Keratinocyte (primary cell): Measurements from ENCODE around the gene ABLIM2. TPM values are rescaled to one million over a fixed set of nuclear protein-coding genes. Genes with fewer than 3 reads are reported as not detected.

ENCODE experiments used
- DNase-seq: peaks from one replicate; pipeline ENCODE4 v3.0.0-alpha.2; 2011; ENCODE audit warnings: low read depth, missing footprints, low spot score
- FAIRE-seq: peaks from 2 replicates; lab custom pipeline; 2011; peaks lifted over from hg19 to GRCh38; lab: Jason Lieb, UNC
- H2AFZ ChIP-seq: 2 replicates; pipeline ENCODE4 v1.6.0; 2012; ENCODE audit warnings: low read length, control low read depth, inconsistent platforms; ENCODE audit not compliant: control insufficient read depth
- H3K27ac ChIP-seq: 2 replicates; pipeline ENCODE4 v1.5.1; 2011; ENCODE audit warnings: low read length; ENCODE audit not compliant: control insufficient read depth, insufficient read depth
- H3K27me3 ChIP-seq: 3 replicates; pipeline ENCODE4 v1.6.0; 2011; ENCODE audit warnings: low read length; ENCODE audit not compliant: control insufficient read depth, insufficient read depth; ENCODE audit errors: extremely low read depth
- H3K36me3 ChIP-seq, 2 experiments: 2 replicates in 1 of 2; 3 replicates in 1 of 2; pipeline ENCODE4 v1.5.1; 2011; ENCODE audit warnings: low read length in 2 of 2, mild to moderate bottlenecking in 1 of 2; ENCODE audit not compliant: control insufficient read depth in 2 of 2, insufficient read depth in 2 of 2; ENCODE audit errors: extremely low read depth in 1 of 2
- H3K4me1 ChIP-seq: 3 replicates; pipeline ENCODE4 v1.5.1; 2011; ENCODE audit warnings: low read length; ENCODE audit not compliant: control insufficient read depth, insufficient read depth; ENCODE audit errors: extremely low read depth
- H3K4me2 ChIP-seq: 3 replicates; pipeline ENCODE4 v1.6.0; 2011; ENCODE audit warnings: low read depth, low read length; ENCODE audit not compliant: control insufficient read depth, insufficient read depth; ENCODE audit errors: extremely low read depth
- H3K4me3 ChIP-seq, 3 experiments: fragments of 200-600 bp in 1 of 3; sonication (generic) in 1 of 3; 2 replicates in 2 of 3; 3 replicates in 1 of 3; pipeline ENCODE4 v1.5.1; 2011 to 2016; ENCODE audit warnings: low read length in 3 of 3, mild to moderate bottlenecking in 3 of 3, control low read depth in 2 of 3, inconsistent platforms in 1 of 3, low read depth in 1 of 3, mixed read lengths in 1 of 3, mixed run types in 1 of 3, moderate library complexity in 1 of 3; ENCODE audit not compliant: control insufficient read depth in 2 of 3, insufficient read depth in 2 of 3; ENCODE audit errors: extremely low read depth in 1 of 3
- H3K79me2 ChIP-seq: 2 replicates; pipeline ENCODE4 v1.6.0; 2012; ENCODE audit warnings: low read length; ENCODE audit not compliant: control insufficient read depth, insufficient read depth
- H3K9ac ChIP-seq: 3 replicates; pipeline ENCODE4 v1.6.0; 2011; ENCODE audit warnings: low read length; ENCODE audit not compliant: control insufficient read depth, insufficient read depth; ENCODE audit errors: extremely low read depth
- H3K9me1 ChIP-seq: 3 replicates; pipeline ENCODE4 v1.6.0; 2011; ENCODE audit warnings: low read length; ENCODE audit not compliant: control insufficient read depth, insufficient read depth; ENCODE audit errors: extremely low read depth
- H3K9me3 ChIP-seq: 2 replicates; pipeline ENCODE4 v1.5.1; 2012; ENCODE audit warnings: low read depth, low read length; ENCODE audit not compliant: control insufficient read depth
- H4K20me1 ChIP-seq: 3 replicates; pipeline ENCODE4 v1.6.0; 2011; ENCODE audit warnings: low read length; ENCODE audit not compliant: control insufficient read depth, insufficient read depth; ENCODE audit errors: extremely low read depth
- CTCF ChIP-seq, 3 experiments: IDR thresholded peaks in 1 of 3; conservative IDR thresholded peaks in 1 of 3; optimal IDR thresholded peaks in 1 of 3; 2 replicates in 2 of 3; 3 replicates in 1 of 3; pipeline versions ENCODE3 to v1.5.1; 2011; ENCODE audit warnings: low read length in 3 of 3, mild to moderate bottlenecking in 3 of 3, moderate library complexity in 2 of 3, control low read depth in 1 of 3, inconsistent platforms in 1 of 3; ENCODE audit not compliant: insufficient read depth in 2 of 3; ENCODE audit errors: extremely low read depth in 1 of 3
- EZH2 ChIP-seq: IDR thresholded peaks from one replicate; pipeline ENCODE4 v1.6.1; 2012; ENCODE audit warnings: inconsistent platforms, mild to moderate bottlenecking, low read length, moderate library complexity
- dilution Hi-C: fragments of 300-500 bp; cut with MboI; formaldehyde crosslinking; loops from one replicate; pipeline ENCODE4 v1.7.0; 2020; ENCODE audit warnings: low sequenced_read_pairs; ENCODE audit not compliant: extremely low pct_ligation_motif_present
- polyA plus RNA-seq, 5 experiments: library from polyadenylated mRNA; depleted of rRNA in 3 of 5; stranded (reverse) in 3 of 5; stranded (forward) in 1 of 5; unstranded in 1 of 5; fragments of >200 nt; gene quantifications; 1 replicate in 1 of 5; 2 replicates in 3 of 5; 3 replicates in 1 of 5; pipeline versions ENCODE4 v1.2.1 to v1.2.3, GENCODE V29; 2011 to 2012; ENCODE audit warnings: missing spikeins in 2 of 5, low read depth in 1 of 5, low replicate concordance in 1 of 5

ABLIM2 gene
- polyA plus RNA-seq, 1 donor (not counting 4 experiments of a cell fraction or from before 2014, with no cell fraction given), result 0.94 TPM

GRCh38 chr4:7971881-7972500 lies 186.6 kb downstream of the ABLIM2 start:
- H3K27ac ChIP-seq, result peak overlapping the region; percentile 83
- H3K4me2 ChIP-seq, result peak overlapping the region; percentile 64
- H3K4me1 ChIP-seq, result peaks cover 67% of the 10 kb centered on the region
- TF ChIP-seq CTCF (optimal IDR thresholded peaks at IDR 0.05 in 1 of 3, IDR thresholded peaks at IDR 0.05 in 1 of 3, conservative IDR thresholded peaks at IDR 0.05 in 1 of 3; ENCODE audit: extremely low read depth in 1 of 3, insufficient read depth in 2 of 3, low read length in 3 of 3) (no peak), EZH2 (no peak)
- DNase-seq (peak; percentile 95), FAIRE-seq (no peak)
- peak overlapping the region in 1 of 3 experiments; percentile 25 for H3K4me3 ChIP-seq
- H3K27me3 ChIP-seq, result no peaks in the 10 kb centered on the region
- H3K79me2 ChIP-seq, result no peaks in the 10 kb centered on the region
- peak overlapping the region; percentile 63 for H3K9ac ChIP-seq
- dilution Hi-C loops, result no loop called here
- no peak overlapping the region for H2AFZ ChIP-seq
- no peaks in the 10 kb centered on the region for H3K9me3 ChIP-seq
- H3K36me3 ChIP-seq, result no peaks in the 10 kb centered on the region
- no peaks in the 10 kb centered on the region for H3K9me1 ChIP-seq
- H4K20me1 ChIP-seq, result no peaks in the 10 kb centered on the region

GRCh38 chr4:7971159-7971631 lies 187.4 kb downstream of the ABLIM2 start:
- Histone ChIP-seq H3K9me1 (no peaks in the 10 kb centered on the region), H3K36me3 (no peaks in the 10 kb centered on the region), H3K27ac (no peak overlapping the region), H2AFZ (no peak overlapping the region), H3K4me3 (no peak overlapping the region), H3K79me2 (no peaks in the 10 kb centered on the region), H3K9me3 (no peaks in the 10 kb centered on the region), H3K4me1 (peaks cover 59% of the 10 kb centered on the region), H4K20me1 (no peaks in the 10 kb centered on the region), H3K4me2 (peak overlapping the region; percentile 78), H3K9ac (peak overlapping the region; percentile 72), H3K27me3 (no peaks in the 10 kb centered on the region)
- dilution Hi-C loops, result no loop called here
- no peak for TF ChIP-seq CTCF (optimal IDR thresholded peaks at IDR 0.05 in 1 of 3, IDR thresholded peaks at IDR 0.05 in 1 of 3, conservative IDR thresholded peaks at IDR 0.05 in 1 of 3; ENCODE audit: extremely low read depth in 1 of 3, insufficient read depth in 2 of 3, low read length in 3 of 3)
- TF ChIP-seq EZH2, result no peak
- FAIRE-seq (no peak), DNase-seq (no peak)
